CD4-positive, alpha-beta T cell treated with Interleukin-17A for 1 hour (primary cell): Measurements from ENCODE around the gene TFDP2.
"Not testable (repeated sequence)": the region's sequence is repeated elsewhere in the genome, so short reads cannot be mapped to it uniquely, and the experiment has no call there.

Source experiments
- DNase-seq: peaks from one replicate; pipeline ENCODE4 v3.0.0-alpha.2; 2020

The TFDP2 gene

DNA sequence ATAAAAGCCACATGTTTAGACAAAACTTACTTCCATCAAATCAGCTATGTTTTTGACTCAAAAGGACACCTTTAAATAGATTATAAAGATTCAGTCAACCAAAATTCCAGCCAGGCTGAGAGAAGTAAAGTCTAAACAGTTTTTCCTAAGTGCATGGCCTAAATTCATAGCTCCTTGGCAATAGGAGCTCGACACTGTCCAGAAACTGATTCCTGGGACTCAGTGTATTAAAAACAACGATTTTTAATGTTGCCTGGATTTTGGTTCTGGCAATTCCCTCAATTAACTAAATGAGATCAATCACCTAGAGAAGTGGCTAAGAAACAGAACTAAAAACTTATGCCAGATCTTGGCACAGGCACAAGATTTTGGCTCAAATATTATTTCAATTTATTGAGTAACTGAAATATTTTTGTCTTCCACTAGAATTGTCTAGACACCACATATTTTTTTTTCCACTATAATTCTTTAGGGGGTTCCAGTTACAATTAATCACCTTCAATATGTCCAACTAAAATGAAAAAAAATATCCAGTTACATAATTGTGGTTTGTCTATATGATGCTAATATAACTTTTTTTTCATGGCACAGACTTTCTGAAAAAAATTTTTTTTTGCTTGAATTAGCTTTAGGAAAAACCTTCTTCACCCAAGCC is 135.9 kb downstream of the TFDP2 start:
- DNase-seq, result no peak

DNA sequence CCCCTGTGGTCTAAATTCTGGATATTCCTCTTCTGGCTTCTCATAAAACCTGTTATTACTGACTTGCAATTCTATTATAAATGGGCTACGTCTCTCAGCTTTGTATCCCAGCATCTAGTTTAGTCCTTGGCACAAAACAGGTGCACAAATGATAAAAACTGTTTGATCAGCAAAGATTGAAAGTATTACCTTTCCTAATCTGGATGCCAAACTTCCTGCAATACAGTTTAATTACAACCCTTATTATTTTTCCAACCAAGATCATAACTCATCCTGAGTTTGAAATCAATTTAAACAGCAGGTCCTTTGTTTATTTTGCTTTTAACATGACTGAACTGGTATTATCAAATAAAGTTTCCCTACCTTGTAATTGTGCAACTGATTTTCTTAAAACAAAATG is 140.3 kb downstream of the TFDP2 start:
- DNase-seq, result no peak

DNA sequence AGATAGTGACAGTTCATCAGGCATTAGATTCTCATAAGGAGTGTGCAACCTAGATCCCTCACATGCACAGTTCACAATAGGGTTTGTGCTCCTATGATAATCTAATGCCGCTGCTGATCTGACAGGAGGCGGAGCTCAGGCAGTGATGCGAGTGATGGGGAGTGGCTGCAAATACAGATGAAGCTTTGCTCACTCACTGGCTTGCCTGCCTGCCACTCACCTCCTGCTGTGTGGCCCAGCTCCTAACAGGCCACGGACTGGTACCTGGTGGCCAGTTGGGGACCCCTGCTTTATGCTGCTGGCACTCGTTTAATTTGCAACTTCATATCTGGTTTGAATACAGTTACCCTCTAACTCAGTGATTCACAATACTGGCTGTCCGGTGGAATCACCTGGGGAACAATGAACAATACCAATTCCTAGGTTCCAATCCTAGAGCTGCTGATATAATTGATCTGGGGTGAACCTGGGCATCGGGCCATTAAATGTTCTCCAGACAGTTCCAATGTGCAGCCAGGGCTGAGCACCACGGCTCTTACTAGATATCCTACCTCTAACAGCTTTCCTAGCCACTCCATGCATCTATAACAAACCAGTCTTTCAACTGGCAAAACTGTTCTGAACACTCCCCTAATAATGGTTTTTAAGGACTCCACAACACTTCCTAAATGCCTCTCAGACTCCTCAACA is 141.5 kb downstream of the TFDP2 start:
- no peak for DNase-seq

DNA sequence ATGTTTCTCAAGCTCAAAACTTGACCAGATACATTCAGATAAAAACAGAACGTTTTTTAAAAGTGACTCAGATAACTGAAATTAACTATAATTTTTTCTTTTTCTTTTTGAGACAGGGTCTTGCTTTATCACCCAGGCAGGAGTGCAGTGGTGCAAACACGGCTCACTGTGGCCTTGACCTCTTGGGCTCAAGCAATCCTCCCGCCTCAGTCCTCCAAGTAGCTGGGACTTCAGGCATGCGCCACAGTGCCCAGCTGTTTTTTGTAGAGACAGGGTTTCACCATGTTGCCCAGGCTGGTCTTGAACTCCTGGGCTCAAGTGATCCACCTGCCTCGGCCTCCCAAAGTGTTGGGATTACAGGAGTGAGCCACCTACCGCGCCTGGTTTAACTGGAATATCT is 144.4 kb downstream of the TFDP2 start:
- DNase-seq, result not testable (repeated sequence)

DNA sequence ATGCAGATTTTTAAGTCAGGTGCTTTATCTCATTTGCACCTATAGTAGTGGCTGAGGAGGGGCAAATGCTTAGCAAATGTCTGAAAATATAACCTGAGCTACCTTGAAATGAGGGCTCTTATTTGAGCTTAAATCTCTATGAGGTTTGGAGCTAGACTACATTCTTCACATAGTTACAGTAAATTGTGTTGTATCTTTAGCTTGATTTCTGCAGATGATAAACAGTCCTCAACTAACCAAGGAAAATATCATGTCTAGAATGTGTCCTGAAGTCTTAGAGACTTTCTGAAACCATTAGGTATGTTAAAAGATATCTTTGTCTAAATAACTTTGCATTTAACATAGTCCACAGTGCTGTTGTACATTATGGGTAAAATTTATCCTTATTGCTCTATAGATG is 145.3 kb downstream of the TFDP2 start:
- DNase-seq, result no peak

DNA sequence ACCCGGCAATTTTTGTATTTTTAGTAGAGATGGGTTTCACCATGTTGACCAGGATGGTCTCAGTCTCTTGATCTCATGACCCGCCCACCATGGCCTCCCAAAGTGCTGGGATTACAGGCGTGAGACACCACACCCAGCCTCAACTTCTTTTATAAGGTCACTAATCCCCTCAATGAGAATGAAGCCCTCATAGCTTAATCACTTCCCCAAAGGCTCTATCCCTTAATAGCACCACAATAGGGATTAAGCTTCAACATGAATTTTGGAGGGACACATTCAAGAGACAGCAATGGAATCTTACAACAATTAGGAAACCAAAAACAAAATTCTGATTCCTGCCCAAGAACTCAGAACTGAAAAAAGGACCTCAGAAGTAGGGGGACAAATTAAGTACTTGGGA is 146.1 kb downstream of the TFDP2 start:
- no peak for DNase-seq

DNA sequence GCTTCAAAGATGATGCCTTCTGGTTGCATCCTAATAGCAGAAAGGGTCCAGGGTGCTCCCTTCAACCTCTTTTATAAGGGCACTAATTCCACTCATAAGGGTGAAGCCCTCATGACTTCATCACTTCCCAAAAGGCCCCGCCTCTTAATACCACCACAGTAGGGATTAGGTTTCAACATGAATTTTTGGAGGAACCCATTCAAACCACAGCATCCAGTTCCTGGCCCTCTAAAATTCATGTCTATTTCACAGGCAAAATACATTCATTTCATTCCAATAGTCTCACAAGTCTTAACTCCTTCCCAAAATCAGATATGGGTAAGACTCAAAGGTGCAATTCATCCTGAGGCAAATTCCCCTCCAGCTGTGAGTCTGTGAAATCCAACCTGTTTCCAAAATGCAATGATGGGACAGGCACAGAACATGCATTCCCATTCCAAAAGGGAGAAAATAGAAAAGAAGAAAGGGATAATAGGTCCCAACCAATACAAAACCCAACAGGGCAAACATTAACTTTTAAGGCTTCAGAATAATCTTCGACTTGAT is 148.9 kb downstream of the TFDP2 start:
- DNase-seq, result no peak

DNA sequence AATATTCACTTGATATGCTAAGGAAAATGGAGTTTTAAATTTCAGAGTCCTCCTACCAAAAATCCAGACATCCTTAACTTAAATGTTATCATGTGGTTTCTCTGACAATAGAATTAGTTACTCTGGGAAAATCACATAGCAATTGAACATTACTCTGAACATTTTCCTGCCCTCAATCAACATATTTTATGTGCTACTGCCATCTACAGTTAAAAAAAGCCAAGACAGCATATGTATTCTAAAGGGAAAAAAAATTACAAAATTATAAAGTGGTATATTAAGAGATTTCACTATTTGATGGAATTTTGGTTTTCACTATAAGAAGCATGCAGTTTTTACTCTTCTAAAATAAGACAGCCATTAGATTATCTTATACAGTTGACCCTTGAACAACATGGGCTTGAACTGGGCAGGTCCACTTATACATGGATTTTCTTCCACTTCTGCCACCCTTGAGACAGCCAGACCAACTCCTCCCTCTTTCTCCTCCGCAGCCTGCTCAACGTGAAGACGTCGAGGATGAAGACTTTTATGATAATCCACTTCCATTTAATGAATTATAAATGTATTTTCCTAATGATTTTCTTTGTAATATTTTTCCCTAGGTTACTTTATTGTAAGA is 150.6 kb downstream of the TFDP2 start:
- peak; percentile 17 for DNase-seq

DNA sequence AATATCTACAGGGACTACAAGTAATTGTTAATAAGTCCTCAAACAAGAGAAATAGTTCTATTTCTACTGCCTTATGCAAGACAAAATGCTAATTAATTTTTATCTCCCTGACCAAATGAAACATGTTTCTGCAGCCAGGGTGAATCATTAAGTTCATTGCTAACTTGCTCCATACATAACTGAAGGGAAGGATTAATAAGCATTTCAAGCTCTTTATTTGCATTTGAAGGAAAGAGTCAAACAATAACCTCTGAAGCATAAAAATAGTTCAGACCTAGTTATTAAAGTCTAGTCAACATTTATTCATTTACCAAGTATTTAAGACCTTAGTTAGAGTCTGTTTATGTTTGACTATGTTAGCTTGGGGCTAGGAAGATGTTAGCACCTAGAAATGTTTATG is 152.9 kb downstream of the TFDP2 start:
- DNase-seq, result no peak

DNA sequence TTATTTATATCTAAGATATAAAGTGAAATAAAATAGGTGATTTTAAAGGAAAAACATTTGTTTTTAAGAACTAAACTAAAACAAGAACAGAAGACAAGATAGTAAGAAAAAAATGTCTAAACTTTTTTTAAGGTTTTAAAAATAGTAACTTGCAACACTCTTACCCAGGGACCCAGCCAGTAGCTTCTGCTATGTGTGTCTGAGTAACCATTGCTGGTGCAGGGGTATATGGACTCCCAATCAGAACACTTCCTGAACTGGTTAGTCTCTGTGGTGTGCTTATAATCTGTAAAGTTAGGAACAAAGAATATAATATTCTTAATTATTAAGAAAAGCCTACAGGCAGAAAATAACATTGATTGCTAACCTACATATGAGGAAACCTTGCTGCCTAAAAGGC is 154.5 kb downstream of the TFDP2 start:
- no peak for DNase-seq

DNA sequence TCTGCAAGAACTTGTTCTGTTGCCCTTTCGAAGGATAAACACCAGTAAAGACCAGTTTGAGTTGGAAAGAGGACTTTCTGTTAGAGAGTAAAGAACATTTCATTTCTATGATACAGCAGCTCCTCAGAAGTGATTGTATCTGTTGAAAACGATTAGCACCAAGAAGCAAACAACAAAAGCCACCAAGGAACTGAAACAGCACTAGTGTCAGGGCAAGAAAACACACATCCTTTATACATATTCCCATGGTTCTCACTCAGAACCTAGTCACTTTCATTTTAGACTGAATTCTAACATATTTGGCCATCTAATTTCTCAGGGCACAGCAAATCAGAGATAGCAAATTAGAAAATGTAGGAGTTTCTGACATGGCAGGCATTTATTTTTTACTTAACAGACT is 156.8 kb downstream of the TFDP2 start:
- no peak for DNase-seq

DNA sequence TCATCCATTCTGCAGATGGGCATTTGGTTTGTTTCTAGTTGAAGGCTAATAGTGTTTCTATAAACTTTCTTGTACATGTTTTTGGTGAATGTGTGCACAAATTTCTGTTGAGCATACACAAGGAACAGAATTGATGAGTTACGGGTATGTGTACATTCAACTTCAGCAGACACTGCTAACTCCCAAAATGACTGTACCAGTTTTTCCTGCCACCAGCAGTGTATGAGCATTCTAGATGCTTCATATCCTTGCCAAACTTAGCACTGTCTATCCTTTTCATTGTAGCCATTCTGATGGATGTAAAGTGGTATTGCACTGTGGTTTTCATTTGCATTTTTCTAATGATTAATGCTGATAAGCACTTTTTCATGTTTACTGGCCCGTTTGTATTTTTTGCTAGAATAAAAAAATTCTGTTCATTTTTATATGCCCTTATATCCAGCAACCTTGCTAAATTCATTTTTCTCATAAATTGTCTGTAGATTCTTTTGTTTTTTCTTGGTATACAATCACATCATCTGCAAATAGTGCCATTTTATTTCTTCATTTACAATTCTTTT is 162.7 kb downstream of the TFDP2 start:
- no peak for DNase-seq

DNA sequence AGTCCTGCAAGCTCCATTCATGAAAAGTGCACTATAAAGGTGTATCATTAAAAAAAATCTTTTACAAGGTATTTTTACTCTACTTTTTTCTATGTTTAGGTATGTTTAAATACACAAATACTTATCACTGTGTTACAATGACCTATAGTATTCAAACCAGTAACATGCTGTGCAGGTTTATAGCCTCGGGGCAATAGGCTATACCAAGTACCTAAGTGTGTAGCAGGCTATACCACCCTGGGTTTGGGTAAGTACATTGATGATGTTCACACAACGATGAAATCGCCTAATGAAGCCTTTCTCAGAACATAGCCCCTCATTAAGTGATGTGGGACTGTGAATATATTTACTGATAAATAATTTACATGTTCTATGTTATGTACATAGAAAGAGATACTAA is 168.3 kb downstream of the TFDP2 start:
- no peak for DNase-seq

DNA sequence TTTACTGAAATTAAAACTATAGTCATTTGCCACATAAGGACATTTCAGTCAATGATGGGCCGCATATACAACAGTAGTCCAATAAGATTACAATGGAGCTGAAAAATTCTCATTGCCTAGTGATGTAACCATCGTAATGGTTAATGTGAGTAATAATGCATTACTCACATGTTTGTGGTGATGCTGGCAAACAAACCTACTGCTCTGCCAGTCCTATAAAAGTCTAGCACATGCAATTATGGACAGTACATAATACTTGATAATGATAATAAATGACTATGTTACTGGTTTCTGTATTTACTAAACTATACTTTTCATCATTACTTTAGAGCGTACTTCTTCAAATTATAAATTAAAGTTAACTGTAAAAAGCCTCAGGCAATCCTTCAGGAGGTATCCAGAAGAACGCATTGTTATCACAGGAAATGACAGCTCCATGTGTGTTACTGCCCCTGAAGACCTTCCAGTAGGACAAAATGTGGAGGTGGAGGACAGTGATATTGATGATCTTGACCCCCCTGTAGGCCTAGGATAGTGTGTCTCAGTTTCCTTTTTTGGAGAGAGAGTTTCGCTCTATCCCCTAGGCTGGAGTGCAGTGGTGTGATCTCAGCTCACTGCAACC is 170.2 kb downstream of the TFDP2 start:
- no peak for DNase-seq

DNA sequence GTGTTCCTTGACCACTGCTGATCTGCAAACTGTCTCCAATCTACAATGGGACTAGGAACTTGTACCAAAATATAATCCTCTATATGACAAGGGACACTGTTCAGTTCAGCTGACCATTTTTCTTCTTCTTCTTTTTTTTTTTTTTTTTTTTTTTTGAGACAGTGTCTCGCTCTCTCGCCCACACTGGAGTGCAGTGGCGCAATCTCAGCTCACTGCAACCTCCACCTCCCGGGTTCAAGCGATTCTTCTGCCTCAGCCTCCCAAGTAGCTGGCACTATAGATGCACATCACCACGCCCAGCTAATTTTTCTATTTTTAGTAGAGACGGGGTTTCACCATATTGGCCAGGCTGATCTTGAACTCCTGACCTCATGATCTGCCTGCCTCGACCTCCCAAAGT is 174.6 kb downstream of the TFDP2 start:
- not testable (repeated sequence) for DNase-seq

DNA sequence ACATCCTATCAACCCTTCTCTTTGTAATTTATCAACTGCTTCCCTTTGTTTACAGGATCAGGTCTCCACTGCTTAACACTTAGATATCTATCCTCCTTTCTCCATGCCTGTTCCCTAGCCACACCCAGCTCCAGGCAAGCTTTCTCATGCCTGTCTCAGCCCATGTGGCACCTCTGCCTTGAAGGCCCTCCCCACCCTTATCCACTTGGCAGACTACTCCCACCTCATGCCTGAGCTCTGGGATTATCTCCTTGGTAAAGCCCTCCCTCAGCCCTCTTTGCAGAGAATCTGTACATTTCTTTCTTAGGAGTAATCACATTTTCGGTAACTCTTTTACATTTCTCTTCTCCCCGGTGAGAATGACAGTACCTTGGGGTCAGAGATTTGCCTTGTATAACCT is 176.9 kb downstream of the TFDP2 start:
- no peak for DNase-seq

DNA sequence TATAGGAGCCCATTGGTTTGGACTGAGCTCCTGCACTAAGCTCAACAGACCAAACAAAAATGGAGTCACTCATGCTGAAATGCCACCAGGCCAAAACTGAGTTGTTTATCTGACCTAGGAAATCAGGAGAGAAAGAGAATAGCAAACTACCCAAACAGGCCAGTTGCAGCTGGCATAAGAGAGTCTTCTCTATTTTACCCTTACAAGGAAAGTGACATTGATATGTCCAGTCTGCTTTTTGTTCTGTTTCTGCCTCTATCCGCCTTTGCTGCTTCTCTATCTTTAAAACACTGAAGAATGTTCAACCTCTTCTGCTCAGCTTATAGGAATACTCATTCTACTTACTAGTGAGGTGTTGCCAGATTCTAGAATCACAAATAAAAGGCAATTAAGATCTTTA is 177.8 kb downstream of the TFDP2 start:
- DNase-seq, result no peak

DNA sequence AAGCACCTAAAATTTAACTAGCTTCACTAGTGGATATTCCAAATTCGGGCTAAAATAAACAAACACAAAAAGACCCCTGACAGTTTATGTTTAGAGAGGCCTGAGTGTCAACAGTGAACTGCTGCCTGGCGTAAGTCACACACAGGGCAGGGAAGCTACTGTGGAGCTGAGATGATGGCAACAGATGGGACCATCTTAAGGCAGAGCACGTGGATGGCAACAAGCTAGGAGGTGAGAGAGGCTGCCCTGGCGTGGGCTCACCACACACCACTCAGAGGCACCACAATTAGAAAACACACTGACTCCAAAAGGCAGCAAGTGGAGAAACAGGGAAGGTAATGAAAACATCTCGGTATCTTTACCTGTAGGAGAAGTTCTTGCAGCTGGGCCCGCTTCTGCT is 179.6 kb downstream of the TFDP2 start:
- DNase-seq, result no peak

DNA sequence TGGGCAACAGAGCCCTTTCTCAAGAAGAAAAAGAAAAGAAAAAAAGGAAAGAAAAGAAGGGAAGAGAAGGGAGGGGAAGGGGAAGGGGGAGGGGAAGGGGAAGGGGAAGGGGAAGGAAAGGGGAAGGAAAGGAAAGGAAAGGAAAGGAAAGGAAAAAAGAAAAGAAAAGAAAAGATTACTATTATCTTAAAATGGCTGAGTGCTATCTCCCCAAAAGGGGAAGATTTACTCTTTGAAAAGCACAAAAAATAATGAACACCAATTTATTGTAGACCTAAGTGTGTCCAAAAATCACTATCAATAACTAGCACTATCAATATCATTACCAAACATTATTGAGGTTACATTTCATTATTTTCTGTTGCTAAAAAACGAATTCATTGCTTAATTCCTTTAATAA is 183.9 kb downstream of the TFDP2 start:
- DNase-seq, result no peak

DNA sequence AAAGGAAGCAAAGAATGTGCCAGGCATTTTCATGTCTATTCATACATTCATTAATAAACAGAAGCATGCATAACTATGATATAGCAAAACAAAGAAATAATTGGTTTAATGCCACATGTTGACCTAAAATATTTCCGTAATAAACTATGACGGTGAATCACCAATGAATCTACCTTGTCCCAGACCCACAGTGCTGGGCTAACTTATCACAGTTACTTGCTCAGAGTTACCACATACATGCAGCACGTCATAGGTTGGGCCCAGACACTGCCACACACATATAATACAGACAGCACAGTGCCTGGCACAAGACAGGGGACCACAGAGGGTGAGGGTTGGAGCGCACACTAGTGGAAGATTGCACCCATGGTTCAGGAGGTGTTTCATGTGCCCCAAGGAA is 186.0 kb downstream of the TFDP2 start:
- DNase-seq, result no peak

DNA sequence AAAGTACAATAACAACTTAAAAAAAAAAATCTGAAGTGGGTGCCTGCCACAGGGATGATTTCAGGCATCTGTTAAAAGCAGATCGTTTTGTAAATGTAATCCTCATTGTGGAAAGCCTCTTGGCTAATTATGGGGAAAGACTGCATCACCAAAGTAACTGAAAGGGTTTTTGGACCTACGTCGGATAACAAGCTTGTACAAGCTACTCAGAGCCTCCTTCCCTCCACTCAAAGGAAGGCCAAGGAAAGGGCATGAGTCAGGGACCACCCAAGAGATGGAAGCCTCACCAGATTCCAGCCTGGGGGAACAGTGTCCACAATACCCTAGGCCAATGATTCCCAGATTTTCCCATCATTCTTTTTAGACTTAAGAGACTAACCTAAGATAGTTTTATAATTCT is 188.6 kb downstream of the TFDP2 start:
- DNase-seq, result no peak

DNA sequence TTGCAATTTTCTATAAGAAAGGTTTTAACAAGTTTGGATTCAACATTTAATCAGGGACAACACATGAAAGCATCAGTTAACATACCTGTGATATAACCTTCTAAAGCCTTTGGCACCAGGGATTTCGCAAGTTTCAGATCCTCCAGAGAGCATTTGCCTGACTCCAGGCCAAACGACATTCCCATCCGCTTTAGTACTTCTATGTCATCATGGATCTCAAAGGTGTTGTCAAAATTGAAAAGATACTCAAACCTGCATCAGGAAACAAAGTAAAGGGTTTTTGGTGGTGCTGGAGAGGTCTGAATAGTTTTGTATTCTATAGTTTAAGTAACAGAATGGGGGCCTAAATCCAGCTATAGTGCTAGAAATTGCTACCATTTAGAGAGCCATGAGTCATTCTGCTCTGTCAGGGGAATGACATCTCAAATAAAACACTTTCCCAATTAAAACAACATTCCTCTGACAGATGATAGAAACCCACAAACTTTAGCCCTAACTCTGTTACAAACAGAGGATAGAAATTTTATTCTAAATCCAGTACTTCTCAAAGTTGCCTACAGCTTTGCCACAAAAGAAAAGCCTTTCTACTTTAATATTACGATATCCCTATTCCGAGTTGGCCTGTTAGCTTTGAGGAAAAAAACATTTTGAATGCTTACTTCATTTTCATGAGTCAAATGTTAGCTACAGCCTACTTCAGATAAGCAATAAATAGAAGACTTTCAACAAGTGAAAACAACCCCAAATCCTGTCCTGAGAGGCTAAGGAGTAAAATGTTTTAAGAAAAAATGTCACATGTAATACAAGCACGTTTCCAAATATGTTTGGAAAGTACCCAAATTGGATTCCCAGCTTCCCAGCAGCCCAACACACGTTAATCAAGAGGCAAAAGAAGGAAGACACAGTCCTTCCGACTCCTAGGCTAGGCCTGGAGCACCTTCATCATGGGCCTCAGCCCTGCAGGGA is 189.5 kb downstream of the TFDP2 start:
- DNase-seq, result no peak
